ENCODE measurements around the gene C10orf62. TPM values are rescaled to one million over a fixed set of nuclear protein-coding genes. Genes with fewer than 3 reads are reported as not detected.
A peak's percentile ranks its signal among the peaks of the same experiment; 100 is the strongest.

The C10orf62 gene
- total RNA-seq, 1 donor, result 0.36 TPM

GRCh38 chr10:97583476-97583875, 6.0 kb upstream of the C10orf62 start:
- H3K4me3 ChIP-seq (ENCODE audit: insufficient read depth, low read length), result no peak overlapping the region
- no peaks in the 10 kb centered on the region for H3K27me3 ChIP-seq (ENCODE audit: insufficient read depth, low read length)
- peak overlapping the region; percentile 60 for H3K4me2 ChIP-seq (ENCODE audit: insufficient read depth, low read length)
- no peak for TF ChIP-seq CTCF (IDR thresholded peaks at IDR 0.05; ENCODE audit: extremely low read depth, low read depth, low read length)
- H3K79me2 ChIP-seq (ENCODE audit: insufficient read depth, low read length), result no peaks in the 10 kb centered on the region
- H3K9me3 ChIP-seq (ENCODE audit: low read depth, low read length), result no peaks in the 10 kb centered on the region
- H3K4me1 ChIP-seq (ENCODE audit: insufficient read depth, low read length), result peaks cover 10% of the 10 kb centered on the region
- H2AFZ ChIP-seq (ENCODE audit: low read length), result peak overlapping the region; percentile 75
- H4K20me1 ChIP-seq (ENCODE audit: insufficient read depth, low read length), result no peaks in the 10 kb centered on the region
- H3K36me3 ChIP-seq (ENCODE audit: insufficient read depth, low read length), result no peaks in the 10 kb centered on the region
- H3K27ac ChIP-seq (ENCODE audit: low read depth, low read length), result no peak overlapping the region
- DNase-seq (ENCODE audit: insufficient read length, low spot score, missing footprints), result no peak

- peak; percentile 98 for DNase-seq (ENCODE audit: insufficient read length, low spot score, missing footprints)
- peak within 1 kb of the TSS; percentile 60 for H3K4me2 ChIP-seq (ENCODE audit: insufficient read depth, low read length)
- no peaks in the 10 kb centered on the region for H3K9me3 ChIP-seq (ENCODE audit: low read depth, low read length)
- no peak for TF ChIP-seq CTCF (IDR thresholded peaks at IDR 0.05; ENCODE audit: extremely low read depth, low read depth, low read length)
- peak within 1 kb of the TSS; percentile 75 for H2AFZ ChIP-seq (ENCODE audit: low read length)
- no peaks in the 10 kb centered on the region for H3K36me3 ChIP-seq (ENCODE audit: insufficient read depth, low read length)
- no peaks in the 10 kb centered on the region for H4K20me1 ChIP-seq (ENCODE audit: insufficient read depth, low read length)
- no peaks in the 10 kb centered on the region for H3K27me3 ChIP-seq (ENCODE audit: insufficient read depth, low read length)
- H3K79me2 ChIP-seq (ENCODE audit: insufficient read depth, low read length), result no peaks in the 10 kb centered on the region
- peak within 1 kb of the TSS; percentile 36 for H3K27ac ChIP-seq (ENCODE audit: low read depth, low read length)
- H3K4me1 ChIP-seq (ENCODE audit: insufficient read depth, low read length), result peaks cover 10% of the 10 kb centered on the region
- peak within 1 kb of the TSS; percentile 30 for H3K4me3 ChIP-seq (ENCODE audit: insufficient read depth, low read length)
These were observed 5.3 kb upstream of the C10orf62 start, which contains the start of gene HOGA1 for GRCh38 chr10:97584060-97584797. Gene HOGA1, plus strand, starts transcription at chr10:97584389. Its CDS starts 315 bp downstream, at chr10:97584704.

GRCh38 chr10:97584798-97585438, 4.6 kb upstream of the C10orf62 start:
- Histone ChIP-seq H3K4me3 (ENCODE audit: insufficient read depth, low read length) (no peak overlapping the region), H2AFZ (ENCODE audit: low read length) (peak overlapping the region; percentile 75)

More at GRCh38 chr10:97584798-97585438, 4.6 kb upstream of the C10orf62 start:
- no peak for TF ChIP-seq CTCF (IDR thresholded peaks at IDR 0.05; ENCODE audit: extremely low read depth, low read depth, low read length)
- no peak for DNase-seq (ENCODE audit: insufficient read length, low spot score, missing footprints)
- H3K4me2 ChIP-seq (ENCODE audit: insufficient read depth, low read length), result peak overlapping the region; percentile 60
- H3K27me3 ChIP-seq (ENCODE audit: insufficient read depth, low read length), result no peaks in the 10 kb centered on the region
- H3K4me1 ChIP-seq (ENCODE audit: insufficient read depth, low read length), result peaks cover 10% of the 10 kb centered on the region
- no peaks in the 10 kb centered on the region for H3K79me2 ChIP-seq (ENCODE audit: insufficient read depth, low read length)
- no peaks in the 10 kb centered on the region for H4K20me1 ChIP-seq (ENCODE audit: insufficient read depth, low read length)
- H3K36me3 ChIP-seq (ENCODE audit: insufficient read depth, low read length), result no peaks in the 10 kb centered on the region
- no peaks in the 10 kb centered on the region for H3K9me3 ChIP-seq (ENCODE audit: low read depth, low read length)
- peak overlapping the region; percentile 36 for H3K27ac ChIP-seq (ENCODE audit: low read depth, low read length)
